Measurements from ENCODE around the gene NBL1. TPM values are rescaled to one million over a fixed set of nuclear protein-coding genes. Genes with fewer than 3 reads are reported as not detected.
A peak's percentile ranks its signal among the peaks of the same experiment; 100 is the strongest.

Gene NBL1
- total RNA-seq, 1 donor = 105 TPM

DNA sequence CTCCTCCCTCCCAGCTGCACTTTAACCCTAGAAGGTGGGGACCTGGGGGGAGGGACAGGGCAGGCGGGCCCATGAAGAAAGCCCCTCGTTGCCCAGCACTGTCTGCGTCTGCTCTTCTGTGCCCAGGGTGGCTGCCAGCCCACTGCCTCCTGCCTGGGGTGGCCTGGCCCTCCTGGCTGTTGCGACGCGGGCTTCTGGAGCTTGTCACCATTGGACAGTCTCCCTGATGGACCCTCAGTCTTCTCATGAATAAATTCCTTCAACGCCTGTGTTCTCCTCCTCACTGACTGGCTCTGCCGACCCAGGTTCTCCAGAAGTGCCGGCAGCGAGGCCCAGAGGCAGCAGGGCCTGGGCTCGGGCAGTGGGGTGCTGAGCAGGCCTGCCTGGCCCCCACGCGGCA, 14.1 kb downstream of the NBL1 start:
- H3K4me3 ChIP-seq (ENCODE audit: low read depth, low read length) = no peak overlapping the region
- TF ChIP-seq, protein P1, sequence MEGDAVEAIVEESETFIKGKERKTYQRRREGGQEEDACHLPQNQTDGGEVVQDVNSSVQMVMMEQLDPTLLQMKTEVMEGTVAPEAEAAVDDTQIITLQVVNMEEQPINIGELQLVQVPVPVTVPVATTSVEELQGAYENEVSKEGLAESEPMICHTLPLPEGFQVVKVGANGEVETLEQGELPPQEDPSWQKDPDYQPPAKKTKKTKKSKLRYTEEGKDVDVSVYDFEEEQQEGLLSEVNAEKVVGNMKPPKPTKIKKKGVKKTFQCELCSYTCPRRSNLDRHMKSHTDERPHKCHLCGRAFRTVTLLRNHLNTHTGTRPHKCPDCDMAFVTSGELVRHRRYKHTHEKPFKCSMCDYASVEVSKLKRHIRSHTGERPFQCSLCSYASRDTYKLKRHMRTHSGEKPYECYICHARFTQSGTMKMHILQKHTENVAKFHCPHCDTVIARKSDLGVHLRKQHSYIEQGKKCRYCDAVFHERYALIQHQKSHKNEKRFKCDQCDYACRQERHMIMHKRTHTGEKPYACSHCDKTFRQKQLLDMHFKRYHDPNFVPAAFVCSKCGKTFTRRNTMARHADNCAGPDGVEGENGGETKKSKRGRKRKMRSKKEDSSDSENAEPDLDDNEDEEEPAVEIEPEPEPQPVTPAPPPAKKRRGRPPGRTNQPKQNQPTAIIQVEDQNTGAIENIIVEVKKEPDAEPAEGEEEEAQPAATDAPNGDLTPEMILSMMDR (IDR thresholded peaks at IDR 0.05; ENCODE audit: insufficient read depth, low read length) = no peak
- no peak for DNase-seq (ENCODE audit: low read depth)

DNA sequence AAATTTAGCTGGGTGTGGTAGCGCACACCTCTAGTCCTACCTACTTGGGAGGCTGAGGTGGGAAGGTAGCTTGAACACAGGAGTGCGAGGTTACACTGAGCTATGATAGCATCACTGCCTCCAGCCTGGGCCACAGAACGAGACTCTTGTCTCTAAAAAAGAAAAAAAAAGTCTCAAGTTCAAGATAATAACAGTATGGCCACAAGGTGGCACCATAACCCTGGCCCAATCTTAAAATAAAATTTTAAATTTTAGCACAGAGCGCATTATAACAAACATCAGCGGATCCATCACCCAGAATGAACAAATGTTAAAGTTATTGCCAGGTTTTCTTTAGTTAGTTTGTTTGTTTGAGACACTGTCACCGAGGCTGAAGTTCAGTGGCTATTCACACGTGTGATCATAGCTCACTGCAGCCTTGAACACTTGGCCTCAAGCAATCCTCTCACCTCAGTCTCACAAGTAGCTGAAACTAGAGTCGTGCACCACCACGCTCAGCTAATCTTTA, 17.7 kb downstream of the NBL1 start:
- DNase-seq (ENCODE audit: low read depth) = peak; percentile 79
- no peak overlapping the region for H3K4me3 ChIP-seq (ENCODE audit: low read depth, low read length)
- TF ChIP-seq, protein P1 (IDR thresholded peaks at IDR 0.05; ENCODE audit: insufficient read depth, low read length) = peak; percentile 65

DNA sequence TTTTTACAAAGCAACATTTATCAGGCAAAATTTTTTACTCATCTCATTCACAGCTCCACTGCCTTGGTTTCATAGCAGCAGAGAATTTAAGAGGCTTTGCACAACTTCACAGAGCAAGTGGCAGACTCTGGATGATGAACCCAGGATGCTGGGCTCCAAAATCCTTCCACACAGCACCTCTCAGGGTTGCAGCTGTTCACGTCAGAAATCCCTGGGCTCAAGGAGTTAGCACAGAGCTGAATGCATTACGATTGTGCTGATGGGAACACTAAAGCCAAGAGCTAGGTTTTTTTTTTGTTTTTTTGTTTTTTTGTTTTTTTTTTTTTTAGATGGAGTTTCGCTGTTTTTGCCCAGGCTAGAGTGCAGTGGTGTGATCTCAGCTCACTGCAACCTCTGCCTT, 18.2 kb downstream of the NBL1 start:
- no peak overlapping the region for H3K4me3 ChIP-seq (ENCODE audit: low read depth, low read length)
- no peak for DNase-seq (ENCODE audit: low read depth)
- TF ChIP-seq, protein P1 (IDR thresholded peaks at IDR 0.05; ENCODE audit: insufficient read depth, low read length) = no peak

DNA sequence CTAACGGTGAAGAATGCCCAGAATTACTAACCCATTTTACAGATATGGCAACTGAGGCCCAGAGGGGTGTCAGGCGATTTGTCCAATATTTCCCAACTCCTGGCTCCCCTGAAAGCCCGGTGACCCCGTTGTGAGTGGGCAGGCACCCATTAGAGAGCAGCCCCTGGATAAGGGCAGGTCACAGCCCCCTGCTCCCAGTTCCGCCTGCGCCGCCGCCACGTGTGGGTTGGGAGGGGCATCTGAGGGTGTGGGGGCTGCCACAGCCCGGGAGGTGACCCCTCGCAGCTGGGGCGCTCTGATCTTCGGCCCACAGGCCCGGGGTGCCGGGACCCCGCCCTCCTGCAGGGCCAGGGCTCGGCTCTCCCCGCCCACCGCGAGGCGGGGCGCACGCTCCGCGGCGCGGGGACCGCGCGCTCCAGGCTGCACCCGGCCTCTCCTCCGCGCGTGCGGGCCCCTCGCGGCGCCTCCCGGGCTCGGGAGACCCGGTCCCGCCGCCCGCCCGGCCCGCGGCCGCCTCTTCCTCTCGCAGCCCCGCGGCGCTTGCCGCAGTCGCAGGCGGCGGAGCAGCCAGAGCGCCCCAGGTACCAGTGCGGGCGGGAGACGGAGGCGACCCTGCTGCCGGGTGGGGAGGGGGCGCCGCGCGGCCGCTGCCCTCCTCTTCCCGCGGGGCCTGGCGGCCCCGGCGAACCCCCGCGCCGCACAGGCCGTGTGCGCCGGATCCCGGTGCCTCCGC, 20.5 kb downstream of the NBL1 start, which contains the start of gene HTR6:
Gene HTR6, plus strand, starts transcription at position 423 of the 733 bp plus-strand sequence. CDS start 879 bp downstream, outside the sequence.
- peak within 1 kb of the TSS; percentile 31 for H3K4me3 ChIP-seq (ENCODE audit: low read depth, low read length)
- no peak for DNase-seq (ENCODE audit: low read depth)
- TF ChIP-seq, protein P1 (IDR thresholded peaks at IDR 0.05; ENCODE audit: insufficient read depth, low read length) = no peak

DNA sequence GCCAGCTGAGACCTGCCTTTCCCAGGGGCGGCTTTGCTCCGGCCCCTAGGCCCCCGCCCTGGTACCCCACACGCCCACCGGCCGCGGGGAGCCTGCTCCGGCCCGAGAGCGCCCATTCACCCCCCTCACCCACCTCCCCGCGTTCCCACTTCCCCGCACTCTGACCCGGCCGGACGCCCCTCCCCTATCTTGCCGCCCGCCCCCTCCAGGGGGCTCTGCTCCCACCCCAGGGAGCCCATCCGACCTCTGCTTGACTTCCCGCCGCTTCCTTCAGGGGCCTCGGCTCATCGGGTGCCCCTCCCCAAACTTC, 21.0 kb downstream of the NBL1 start:
- no peak overlapping the region for H3K4me3 ChIP-seq (ENCODE audit: low read depth, low read length)
- TF ChIP-seq, protein P1 (IDR thresholded peaks at IDR 0.05; ENCODE audit: insufficient read depth, low read length) = no peak
- DNase-seq (ENCODE audit: low read depth) = no peak

DNA sequence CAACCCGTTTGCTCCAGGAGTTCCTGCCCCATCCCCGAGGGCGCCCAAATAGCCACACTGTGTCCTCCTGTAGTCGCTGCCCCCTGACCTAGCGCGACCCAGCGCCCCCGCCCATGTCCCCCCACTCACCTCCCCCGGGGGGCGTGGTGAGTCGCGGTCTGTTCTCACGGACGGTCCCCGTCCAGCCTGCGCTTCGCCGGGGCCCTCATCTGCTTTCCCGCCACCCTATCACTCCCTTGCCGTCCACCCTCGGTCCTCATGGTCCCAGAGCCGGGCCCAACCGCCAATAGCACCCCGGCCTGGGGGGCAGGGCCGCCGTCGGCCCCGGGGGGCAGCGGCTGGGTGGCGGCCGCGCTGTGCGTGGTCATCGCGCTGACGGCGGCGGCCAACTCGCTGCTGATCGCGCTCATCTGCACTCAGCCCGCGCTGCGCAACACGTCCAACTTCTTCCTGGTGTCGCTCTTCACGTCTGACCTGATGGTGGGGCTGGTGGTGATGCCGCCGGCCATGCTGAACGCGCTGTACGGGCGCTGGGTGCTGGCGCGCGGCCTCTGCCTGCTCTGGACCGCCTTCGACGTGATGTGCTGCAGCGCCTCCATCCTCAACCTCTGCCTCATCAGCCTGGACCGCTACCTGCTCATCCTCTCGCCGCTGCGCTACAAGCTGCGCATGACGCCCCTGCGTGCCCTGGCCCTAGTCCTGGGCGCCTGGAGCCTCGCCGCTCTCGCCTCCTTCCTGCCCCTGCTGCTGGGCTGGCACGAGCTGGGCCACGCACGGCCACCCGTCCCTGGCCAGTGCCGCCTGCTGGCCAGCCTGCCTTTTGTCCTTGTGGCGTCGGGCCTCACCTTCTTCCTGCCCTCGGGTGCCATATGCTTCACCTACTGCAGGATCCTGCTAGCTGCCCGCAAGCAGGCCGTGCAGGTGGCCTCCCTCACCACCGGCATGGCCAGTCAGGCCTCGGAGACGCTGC, 21.7 kb downstream of the NBL1 start:
- no peak for DNase-seq (ENCODE audit: low read depth)
- no peak overlapping the region for H3K4me3 ChIP-seq (ENCODE audit: low read depth, low read length)
- TF ChIP-seq, protein P1 (IDR thresholded peaks at IDR 0.05; ENCODE audit: insufficient read depth, low read length) = no peak
